GM19193 (cell line): Measurements from ENCODE around the gene OR7D2.

Source experiments
- POLR2A ChIP-seq: IDR thresholded peaks from 4 replicates; pipeline ENCODE4 v1.6.1; 2011; ENCODE audit not compliant: insufficient read depth, insufficient read length; ENCODE audit errors: extremely low read depth

OR7D2 gene

GRCh38 chr19:9175326-9175725 lies 3.5 kb upstream of the OR7D2 start:
- TF ChIP-seq POLR2A, result no peak

- no peak for TF ChIP-seq POLR2A
Measured at GRCh38 chr19:9183000-9183399, 4.2 kb downstream of the OR7D2 start.

GRCh38 chr19:9187191-9187590 lies 8.4 kb downstream of the OR7D2 start:
- no peak for TF ChIP-seq POLR2A

GRCh38 chr19:9189535-9189934 lies 10.8 kb downstream of the OR7D2 start:
- no peak for TF ChIP-seq POLR2A

- no peak for TF ChIP-seq POLR2A
Measured at GRCh38 chr19:9205501-9206113, 26.8 kb downstream of the OR7D2 start.

- no peak for TF ChIP-seq POLR2A
Measured at GRCh38 chr19:9219489-9219888, 40.7 kb downstream of the OR7D2 start, which contains the start of gene OR7D4. Gene OR7D4 (minus strand): TSS chr19:9219589. CDS start chr19:9214837, 4,752 bp downstream.
